Neural cell (in vitro differentiated cells): ENCODE measurements around the gene FSTL1. TPM values are rescaled to one million over a fixed set of nuclear protein-coding genes. Genes with fewer than 3 reads are reported as not detected.

ENCODE experiments used
- H2AFZ ChIP-seq: fragments of 200-600, 300-800 bp; sonication (generic), shearing (Covaris generic); 2 replicates; pipeline ENCODE4 v1.6.0; 2014; ENCODE audit warnings: low read depth, mild to moderate bottlenecking, antibody characterized with exemption, low read length, moderate library complexity
- H3F3A ChIP-seq: fragments of 200-600 bp; shearing (Covaris generic); 2 replicates; pipeline ENCODE4 v1.6.1; 2016; ENCODE audit warnings: mild to moderate bottlenecking, moderate library complexity, mixed read lengths, antibody characterized with exemption, low read length; ENCODE audit not compliant: insufficient read depth, poor library complexity, severe bottlenecking
- H3K27ac ChIP-seq: fragments of 200-600, 300-800 bp; sonication (generic), shearing (Covaris generic); 2 replicates; pipeline ENCODE4 v1.5.1; 2014; ENCODE audit warnings: mild to moderate bottlenecking, low read length, moderate library complexity
- H3K27me3 ChIP-seq: fragments of 300-800, 200-600 bp; sonication (generic), shearing (Covaris generic); 2 replicates; pipeline ENCODE4 v1.6.0; 2014; ENCODE audit warnings: mild to moderate bottlenecking, low read depth, low read length, moderate library complexity; ENCODE audit not compliant: insufficient read depth
- H3K36me3 ChIP-seq: fragments of 300-800, 200-600 bp; sonication (generic), shearing (Covaris generic); 2 replicates; pipeline ENCODE4 v1.5.1; 2014; ENCODE audit warnings: mild to moderate bottlenecking, antibody characterized with exemption, low read length, moderate library complexity; ENCODE audit not compliant: insufficient read depth
- H3K4me2 ChIP-seq: fragments of 300-800, 200-600 bp; sonication (generic), shearing (Covaris generic); 2 replicates; pipeline ENCODE4 v1.6.0; 2014; ENCODE audit warnings: mild to moderate bottlenecking, low read length
- H3K4me3 ChIP-seq: fragments of 300-800, 200-600 bp; sonication (generic), shearing (Covaris generic); 2 replicates; pipeline ENCODE4 v1.5.1; 2014; ENCODE audit warnings: mild to moderate bottlenecking, low read length, moderate library complexity
- H3K79me2 ChIP-seq: fragments of 200-600 bp; shearing (Covaris generic); replicated peaks from 2 replicates; pipeline ENCODE4 v1.6.0; 2014; ENCODE audit warnings: mild to moderate bottlenecking, low read length, moderate library complexity; ENCODE audit not compliant: insufficient read depth
- H3K9ac ChIP-seq: fragments of 300-800, 200-600 bp; sonication (generic), shearing (Covaris generic); 2 replicates; pipeline ENCODE4 v1.6.1; 2016; ENCODE audit warnings: mild to moderate bottlenecking, low read length, mixed read lengths
- H3K9me2 ChIP-seq: fragments of 200-600 bp; shearing (Covaris generic); 2 replicates; pipeline ENCODE4 v1.6.1; 2016; ENCODE audit warnings: mild to moderate bottlenecking, low read length, mixed read lengths; ENCODE audit not compliant: insufficient read depth
- H3K9me3 ChIP-seq: fragments of 200-600, 300-800 bp; sonication (generic), shearing (Covaris generic); 2 replicates; pipeline ENCODE4 v1.6.1; 2016; ENCODE audit warnings: mild to moderate bottlenecking, mixed run types, low read length, moderate library complexity, mixed read lengths
- H4K20me1 ChIP-seq: fragments of 200-600 bp; shearing (Covaris generic); 2 replicates; pipeline ENCODE4 v1.6.1; 2016; ENCODE audit warnings: mild to moderate bottlenecking, mixed run types; ENCODE audit not compliant: insufficient read depth
- CTCF ChIP-seq: fragments of 450-650 bp; IDR thresholded peaks from 2 replicates; pipeline ENCODE4 v1.5.1; 2014; ENCODE audit warnings: antibody characterized with exemption, mild to moderate bottlenecking, moderate library complexity; ENCODE audit not compliant: poor library complexity, severe bottlenecking
- EP300 ChIP-seq: fragments of 450-650 bp; conservative IDR thresholded peaks from 2 replicates; pipeline ENCODE4 v1.6.1; 2014; ENCODE audit warnings: antibody characterized with exemption, mild to moderate bottlenecking, moderate library complexity; ENCODE audit not compliant: poor library complexity, severe bottlenecking
- EZH2 ChIP-seq: fragments of 200-600, 300-800 bp; shearing (Covaris generic), sonication (generic); IDR thresholded peaks from 2 replicates; pipeline ENCODE4 v1.6.1; 2014; ENCODE audit warnings: antibody characterized with exemption, low read length, borderline replicate concordance, mild to moderate bottlenecking; ENCODE audit not compliant: insufficient read depth, poor library complexity, severe bottlenecking
- MXI1 ChIP-seq: fragments of 450-650 bp; conservative IDR thresholded peaks from 2 replicates; pipeline ENCODE4 v1.6.1; 2014; ENCODE audit warnings: antibody characterized with exemption, mild to moderate bottlenecking; ENCODE audit not compliant: poor library complexity, severe bottlenecking
- POLR2AphosphoS5 ChIP-seq: IDR thresholded peaks from 2 replicates; pipeline ENCODE4 v1.6.1; 2012
- RAD21 ChIP-seq: fragments of 450-650 bp; conservative IDR thresholded peaks from 2 replicates; pipeline ENCODE4 v1.6.1; 2014; ENCODE audit warnings: antibody characterized with exemption, mild to moderate bottlenecking, moderate library complexity
- REST ChIP-seq: IDR thresholded peaks from 2 replicates; pipeline ENCODE4 v1.6.1; 2012; ENCODE audit warnings: borderline replicate concordance
- SMC3 ChIP-seq: fragments of 450-650 bp; conservative IDR thresholded peaks from 2 replicates; pipeline ENCODE4 v1.6.1; 2014; ENCODE audit warnings: antibody characterized with exemption, mild to moderate bottlenecking, moderate library complexity; ENCODE audit not compliant: poor library complexity
- TAF1 ChIP-seq: IDR thresholded peaks from 2 replicates; pipeline ENCODE4 v1.6.1; 2012; ENCODE audit warnings: low read depth
- polyA plus RNA-seq: library from polyadenylated mRNA; depleted of rRNA; stranded (reverse); fragments of >200 nt; gene quantifications from 2 replicates; pipeline ENCODE4 v1.2.3, GENCODE V29; 2014

Gene FSTL1
- polyA plus RNA-seq, 1 donor from 2014 or later: 12.3 TPM

- no peaks in the 10 kb centered on the region for H3K9me2 ChIP-seq
- no peak overlapping the region for H2AFZ ChIP-seq
- H3K27ac ChIP-seq: no peak overlapping the region
- no peak overlapping the region for H3K4me3 ChIP-seq
- H3F3A ChIP-seq: no peaks in the 10 kb centered on the region
- H3K4me2 ChIP-seq: no peak overlapping the region
- H3K79me2 ChIP-seq: peaks cover 14% of the 10 kb centered on the region
- no peaks in the 10 kb centered on the region for H3K36me3 ChIP-seq
- no peaks in the 10 kb centered on the region for H3K27me3 ChIP-seq
- no peaks in the 10 kb centered on the region for H3K9me3 ChIP-seq
- no peak for TF ChIP-seq EZH2
- no peak for TF ChIP-seq EP300
- no peak for TF ChIP-seq MXI1
- TF ChIP-seq TAF1: no peak
- TF ChIP-seq REST: no peak
- no peak for TF ChIP-seq POLR2AphosphoS5
- no peak for TF ChIP-seq SMC3
- TF ChIP-seq CTCF: no peak
- no peak for TF ChIP-seq RAD21
- H4K20me1 ChIP-seq: no peaks in the 10 kb centered on the region
- no peak overlapping the region for H3K9ac ChIP-seq
Observed at GRCh38 chr3:120443626-120444123, 7.1 kb downstream of the FSTL1 start.

DNA sequence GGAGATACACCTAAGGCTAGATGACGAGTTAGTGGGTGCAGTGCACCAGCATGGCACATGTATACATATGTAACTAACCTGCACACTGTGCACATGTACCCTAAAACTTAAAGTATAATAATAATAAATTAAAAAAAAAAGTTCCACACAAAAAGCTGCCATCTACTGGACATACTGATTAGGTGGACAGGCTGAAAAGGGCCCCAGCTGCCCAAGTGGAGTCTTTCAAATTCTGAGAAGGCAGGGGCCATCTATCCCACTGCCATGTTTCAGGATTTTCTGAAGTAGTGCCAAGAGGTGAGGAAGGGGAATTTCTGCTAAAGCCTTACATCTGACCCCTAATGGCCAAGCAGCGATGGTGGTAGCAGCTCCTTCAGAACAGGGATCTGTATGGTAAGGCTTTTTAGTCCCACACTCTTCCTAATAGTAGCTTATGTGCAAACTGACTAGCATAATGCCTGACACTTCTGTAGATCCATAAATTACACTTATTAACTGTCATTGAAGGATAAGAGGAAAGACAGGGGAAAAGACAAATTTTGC, 7.7 kb downstream of the FSTL1 start:
- peaks cover 8% of the 10 kb centered on the region for H3K79me2 ChIP-seq
- no peaks in the 10 kb centered on the region for H3K27me3 ChIP-seq
- TF ChIP-seq CTCF: peak; percentile 26
- no peak for TF ChIP-seq TAF1
- no peaks in the 10 kb centered on the region for H3F3A ChIP-seq
- H3K4me2 ChIP-seq: no peak overlapping the region
- no peak overlapping the region for H3K4me3 ChIP-seq
- H3K9ac ChIP-seq: no peak overlapping the region
- H3K9me2 ChIP-seq: no peaks in the 10 kb centered on the region
- H4K20me1 ChIP-seq: no peaks in the 10 kb centered on the region
- no peaks in the 10 kb centered on the region for H3K36me3 ChIP-seq
- no peak overlapping the region for H3K27ac ChIP-seq
- H2AFZ ChIP-seq: no peak overlapping the region
- H3K9me3 ChIP-seq: no peaks in the 10 kb centered on the region
